HG02759 (cell line): ENCODE data around the gene CPLANE2.
"Not testable (repeated sequence)": the region's sequence is repeated elsewhere in the genome, so short reads cannot be mapped to it uniquely, and the experiment has no call there.

ENCODE experiments used
- ATAC-seq: cut with Tn5 transposase; IDR thresholded peaks from one replicate; pipeline ENCODE4 v1.9.1; 2021; ENCODE audit warnings: mild to moderate bottlenecking, moderate library complexity; ENCODE audit not compliant: unreplicated experiment

Gene CPLANE2

DNA sequence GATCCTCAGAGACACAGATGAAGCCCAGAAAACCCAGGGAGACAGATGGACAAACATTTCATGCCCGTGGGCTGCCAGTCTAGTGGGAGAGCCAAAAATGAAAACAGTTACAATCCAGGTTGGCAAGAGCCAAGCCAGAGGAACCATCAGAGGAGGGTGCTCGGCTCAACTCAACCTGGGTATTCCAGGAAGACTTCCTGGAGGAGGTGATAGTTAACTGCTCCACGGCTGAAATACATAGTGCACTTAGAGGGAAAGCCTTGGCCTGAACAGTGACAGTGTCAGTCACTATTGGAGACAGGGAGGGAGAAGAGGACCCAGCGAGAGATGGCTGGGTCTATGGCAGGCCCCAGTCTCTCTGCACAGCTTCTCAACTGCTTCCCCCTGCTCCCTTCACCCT is 26.4 kb downstream of the CPLANE2 start:
- ATAC-seq = no peak

DNA sequence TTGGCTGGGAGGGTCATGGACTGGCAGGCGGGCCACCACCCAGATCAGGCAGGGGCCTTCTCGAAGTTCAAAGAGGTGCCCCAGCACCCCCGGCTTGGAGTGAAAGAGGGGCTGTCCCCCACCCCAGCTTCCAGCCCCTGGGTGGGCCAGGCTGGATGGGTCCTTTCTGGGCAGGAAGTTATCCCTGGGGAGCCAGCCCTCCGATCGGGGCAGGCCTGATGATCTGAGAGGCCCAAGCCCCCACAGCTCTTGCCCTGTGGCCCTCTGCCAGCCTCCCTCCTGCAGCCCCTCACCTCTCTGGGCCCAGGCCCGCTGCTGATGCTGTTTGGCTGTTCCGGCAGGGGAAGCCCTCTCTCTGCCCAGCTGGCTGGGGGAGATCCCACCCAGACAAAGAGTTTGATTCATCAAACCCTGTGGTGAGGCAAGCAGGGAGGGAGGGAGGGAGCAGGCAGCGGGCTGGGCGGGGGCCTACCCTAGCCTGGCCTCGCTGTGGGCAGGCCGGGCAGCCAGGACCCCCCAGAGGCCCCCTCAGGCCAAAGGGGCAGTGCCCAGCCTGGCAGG is 27.1 kb downstream of the CPLANE2 start:
- no peak for ATAC-seq

DNA sequence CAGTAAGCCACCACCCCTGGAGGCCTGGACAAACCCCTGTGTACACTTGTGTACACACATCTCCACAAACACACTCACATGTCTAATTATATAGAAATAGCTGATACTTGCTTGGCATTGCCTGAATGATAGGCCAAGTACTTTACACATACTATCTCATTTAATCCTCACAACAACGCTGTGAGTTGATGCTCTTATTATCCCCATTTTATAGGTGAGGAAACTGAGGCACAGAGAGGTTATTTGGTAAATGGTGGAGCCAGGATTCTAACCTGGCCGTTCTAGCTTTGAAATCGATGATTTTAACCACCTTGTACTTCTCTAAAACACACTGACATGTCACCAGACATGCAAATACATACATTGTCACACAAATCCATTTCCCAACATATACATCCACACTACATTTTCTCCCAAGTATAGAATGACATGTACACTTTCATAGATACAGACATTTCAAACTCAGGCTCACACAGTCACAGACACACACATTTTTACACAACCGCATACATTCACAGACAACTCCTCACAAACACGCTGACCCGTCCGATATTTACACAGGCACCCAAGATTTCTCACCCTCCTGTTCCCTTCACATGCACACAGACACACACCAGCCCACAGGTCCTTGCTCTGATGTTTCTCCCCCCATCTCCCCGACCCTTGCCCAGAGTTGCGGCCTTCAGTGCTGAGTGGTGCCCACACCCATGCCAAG is 27.7 kb downstream of the CPLANE2 start:
- ATAC-seq = no peak

DNA sequence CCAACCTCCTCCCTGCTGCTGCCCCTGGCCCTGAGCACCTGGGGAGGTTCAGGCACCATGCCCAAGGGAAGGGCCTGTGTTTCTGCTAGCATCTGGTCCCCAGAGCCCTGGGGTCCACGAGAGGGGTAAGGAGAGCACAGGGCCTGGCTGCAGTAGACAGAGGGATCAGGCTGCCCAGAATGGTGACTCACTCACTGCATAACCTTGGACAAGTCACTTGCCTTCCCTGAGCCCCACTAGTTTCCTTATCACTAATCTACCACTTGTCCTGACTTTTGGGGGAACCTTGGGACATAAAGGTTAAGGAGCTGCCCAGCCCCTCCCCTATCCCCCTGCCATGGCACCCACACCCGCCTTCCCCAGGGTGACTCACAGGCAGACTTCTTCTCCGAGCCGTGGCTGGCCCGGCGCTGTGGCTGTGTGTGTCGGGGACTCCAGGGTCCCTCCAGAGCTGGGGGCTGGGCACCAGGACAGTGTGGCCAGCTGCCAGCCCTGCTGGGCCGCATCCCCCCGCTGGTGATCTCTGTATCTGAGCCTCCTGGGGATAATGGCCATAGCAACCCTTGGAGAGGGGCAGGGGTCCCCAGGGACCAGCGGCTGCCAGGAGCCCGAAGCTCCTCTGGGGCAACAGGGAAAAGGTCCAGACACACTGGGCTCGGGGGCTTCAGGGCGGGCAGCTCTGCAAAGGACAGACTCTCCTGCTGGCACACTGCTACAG is 28.6 kb downstream of the CPLANE2 start:
- ATAC-seq = no peak

DNA sequence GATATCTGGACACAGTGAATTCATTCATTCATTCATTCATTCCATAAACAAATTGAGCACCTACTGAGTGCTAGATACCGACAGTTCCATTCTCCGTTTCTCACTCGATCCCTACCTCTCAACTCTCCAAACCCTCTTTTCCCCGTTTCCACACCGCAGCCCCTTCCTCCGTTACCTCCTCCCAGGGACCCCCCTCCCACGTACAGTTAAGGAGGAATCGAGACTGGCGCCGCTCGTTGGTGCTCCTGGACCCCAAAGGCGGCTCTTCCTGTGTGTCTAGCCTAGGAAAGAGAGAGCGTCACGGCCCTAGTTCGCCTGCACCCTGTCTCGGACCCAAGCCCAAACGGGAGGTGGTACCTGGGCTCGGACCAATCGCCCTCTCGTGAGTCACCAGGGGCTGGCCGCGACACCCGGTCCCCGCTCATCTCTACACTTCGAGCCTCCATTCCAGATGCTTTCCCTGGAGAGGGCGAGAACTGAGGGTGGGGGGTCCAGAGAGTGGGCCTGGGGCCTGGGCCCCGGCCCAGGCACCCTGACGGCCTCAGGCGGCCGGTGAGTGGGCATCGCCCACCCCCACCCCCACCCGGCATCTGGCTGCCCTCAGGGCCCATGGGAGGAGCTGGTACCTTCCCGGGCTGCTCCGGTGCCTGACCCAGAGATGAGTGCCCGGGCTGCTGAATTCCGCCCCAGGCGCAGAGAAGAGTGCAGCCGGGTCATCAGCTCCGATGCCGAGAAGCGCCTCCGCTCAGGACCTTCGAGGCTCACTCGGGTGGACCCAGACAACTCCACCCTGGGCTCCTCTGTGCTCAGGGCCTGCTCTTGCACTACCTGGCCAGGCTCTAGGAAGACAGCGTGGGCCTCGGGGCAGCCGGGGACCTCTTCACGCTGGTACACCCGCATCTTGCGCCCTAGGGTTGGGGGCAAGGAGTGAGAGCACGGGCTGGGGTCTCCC is 29.4 kb downstream of the CPLANE2 start:
- ATAC-seq = no peak

DNA sequence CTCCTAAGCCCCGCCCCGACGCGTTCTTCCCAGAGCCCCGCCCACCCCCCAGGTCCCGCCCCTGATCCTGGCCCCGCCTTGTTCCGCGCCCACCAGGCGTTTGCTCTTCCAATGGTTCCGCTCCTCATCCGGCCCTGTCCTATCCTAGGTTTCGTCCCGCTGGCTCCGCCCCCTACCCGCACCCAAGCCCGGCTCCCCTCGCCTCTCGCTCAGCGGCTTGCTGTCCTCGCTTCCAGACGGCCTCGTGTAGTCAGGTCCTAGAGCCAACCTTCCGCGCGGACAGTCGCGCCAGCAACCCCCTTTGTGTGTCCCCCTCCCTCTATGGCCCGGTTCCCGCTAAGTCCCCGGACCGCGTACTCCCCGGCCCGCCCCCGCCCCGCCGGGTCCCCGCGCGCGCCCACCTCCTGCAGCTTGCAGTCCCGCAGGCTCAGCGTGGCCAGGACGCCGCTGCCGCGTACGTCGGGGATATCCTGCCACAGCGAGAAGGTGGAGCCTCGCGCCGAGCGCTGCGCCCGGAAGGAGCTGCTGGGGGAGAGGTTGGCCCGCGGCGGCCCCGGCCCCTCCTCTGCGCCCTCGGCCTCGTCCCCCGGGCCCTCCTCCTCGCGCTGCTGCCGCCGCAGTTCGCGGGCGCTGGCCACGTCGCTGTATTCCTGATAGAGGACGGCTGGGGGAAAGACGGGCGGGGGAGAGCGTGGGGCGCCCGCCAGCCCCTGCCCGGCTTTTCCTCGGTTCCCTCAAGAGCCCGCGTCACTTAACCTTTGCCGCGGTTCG is 30.3 kb downstream of the CPLANE2 start:
- ATAC-seq = peak; percentile 77

DNA sequence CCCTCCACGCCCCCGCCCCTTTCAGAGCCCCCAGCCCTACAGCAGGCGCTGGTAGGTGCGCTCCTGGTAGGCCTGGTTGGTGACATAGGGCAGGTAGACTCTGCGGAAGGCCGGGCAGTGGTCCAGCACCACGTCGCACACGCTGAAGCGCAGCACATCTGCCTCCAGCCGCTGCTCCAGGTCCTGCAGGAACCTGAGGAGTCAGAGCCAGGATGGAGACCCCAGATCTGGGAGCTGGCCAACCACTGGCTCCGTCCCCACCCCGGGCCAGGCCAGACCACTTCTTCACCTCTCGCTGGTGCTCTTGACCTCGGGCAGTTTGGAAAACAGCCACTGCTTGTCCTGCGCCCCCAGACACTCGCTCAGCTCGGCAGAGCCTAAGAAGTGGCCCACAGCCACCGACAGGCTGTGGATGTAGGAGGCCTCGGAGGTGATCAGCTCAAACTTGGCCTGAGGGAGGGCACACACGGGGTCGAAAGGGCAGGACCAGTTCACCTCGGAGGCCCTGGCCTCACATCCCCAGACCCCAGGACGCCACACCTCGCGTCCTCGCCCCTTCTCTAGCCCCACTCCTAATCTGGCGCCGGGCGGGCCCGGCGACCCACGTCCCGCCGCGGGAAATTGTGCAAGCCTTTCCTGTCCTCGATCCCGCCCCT is 31.0 kb downstream of the CPLANE2 start:
- ATAC-seq = no peak

DNA sequence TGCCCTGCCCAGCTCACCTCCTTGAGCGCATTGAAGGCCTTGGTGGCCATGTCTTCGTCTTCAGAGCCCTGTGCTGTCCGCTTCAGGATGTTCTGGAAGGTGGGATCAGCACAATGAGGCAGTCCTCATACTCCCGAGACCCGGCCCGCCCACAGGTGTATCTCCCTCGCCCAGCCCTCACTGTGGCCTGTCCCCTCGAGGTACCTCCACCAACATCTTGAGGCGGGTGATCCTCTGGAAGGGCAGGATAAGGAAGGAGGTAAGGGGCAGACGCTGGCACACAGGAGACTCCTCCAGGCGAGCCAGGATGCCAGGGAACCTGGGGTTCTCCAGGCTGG is 31.7 kb downstream of the CPLANE2 start:
- no peak for ATAC-seq

DNA sequence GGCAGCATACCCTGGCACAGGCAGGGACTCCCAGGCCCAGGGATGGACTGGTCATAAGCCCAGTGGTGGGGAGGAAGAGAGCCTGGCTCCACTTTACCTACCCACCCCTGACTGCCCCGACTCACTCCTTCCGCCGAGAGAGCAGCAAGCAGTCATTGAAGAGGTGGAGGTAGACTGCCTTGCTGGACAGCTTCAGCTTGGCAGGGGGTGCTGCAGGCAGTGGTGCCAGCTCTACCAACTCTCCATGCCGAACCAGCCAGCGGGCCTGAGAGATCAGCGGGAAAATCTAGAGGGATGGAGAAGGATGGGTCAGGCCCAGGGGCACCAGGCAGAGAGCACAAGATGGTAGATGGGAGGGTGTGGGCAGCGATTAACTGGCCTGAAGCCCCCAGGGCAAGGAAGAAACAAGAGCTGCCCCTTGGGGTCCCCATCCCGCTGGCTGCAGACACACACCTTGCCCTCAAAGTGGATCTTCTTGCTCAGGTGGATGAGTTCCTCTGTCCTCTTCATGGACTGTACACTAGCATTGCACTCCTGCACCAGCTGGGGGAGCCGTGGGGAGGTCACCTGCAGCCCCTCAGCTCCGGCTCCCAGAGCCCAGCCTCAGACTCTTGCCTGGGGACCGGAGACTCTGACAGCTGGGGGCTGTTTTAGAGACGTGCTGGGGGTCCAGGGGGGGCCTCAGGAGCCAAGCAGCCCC is 32.2 kb downstream of the CPLANE2 start:
- no peak for ATAC-seq

DNA sequence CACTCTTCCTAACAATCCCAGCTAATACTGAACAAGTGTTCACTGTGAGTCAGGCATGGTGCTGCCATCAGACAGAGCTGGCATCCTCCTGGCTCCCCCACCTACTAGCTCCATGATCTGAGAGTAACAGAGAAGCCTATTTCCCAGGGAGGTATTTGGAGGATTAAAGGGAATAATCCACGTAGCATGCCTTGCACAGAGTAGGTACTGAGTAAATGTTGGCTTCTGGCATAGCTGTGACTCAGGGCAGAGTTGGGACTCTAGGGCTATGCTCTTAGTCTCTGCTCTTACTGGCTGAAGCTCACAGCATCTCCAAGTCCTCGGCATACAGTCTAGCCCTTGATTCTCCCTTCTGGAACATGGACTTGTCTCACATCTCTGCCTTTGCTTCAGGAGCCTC is 32.8 kb downstream of the CPLANE2 start:
- no peak for ATAC-seq

DNA sequence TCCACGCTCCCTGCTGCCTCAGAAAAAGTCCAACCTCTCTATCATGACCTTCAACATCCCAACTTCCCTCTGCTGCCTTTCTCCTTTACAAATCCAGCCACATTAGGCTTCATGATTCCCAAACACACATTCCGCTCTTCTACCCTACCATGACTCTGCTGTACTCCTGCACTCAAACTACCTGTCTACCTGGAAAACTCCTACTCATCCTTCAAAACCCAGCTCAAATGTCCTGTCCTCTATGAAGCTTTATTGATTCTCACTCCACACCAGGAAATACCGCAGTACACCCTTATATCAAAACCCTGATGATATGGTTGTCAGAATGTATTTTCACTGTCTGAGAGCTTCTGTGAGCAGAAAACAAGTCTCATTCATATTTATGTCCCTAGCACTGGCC is 33.4 kb downstream of the CPLANE2 start:
- ATAC-seq = no peak

DNA sequence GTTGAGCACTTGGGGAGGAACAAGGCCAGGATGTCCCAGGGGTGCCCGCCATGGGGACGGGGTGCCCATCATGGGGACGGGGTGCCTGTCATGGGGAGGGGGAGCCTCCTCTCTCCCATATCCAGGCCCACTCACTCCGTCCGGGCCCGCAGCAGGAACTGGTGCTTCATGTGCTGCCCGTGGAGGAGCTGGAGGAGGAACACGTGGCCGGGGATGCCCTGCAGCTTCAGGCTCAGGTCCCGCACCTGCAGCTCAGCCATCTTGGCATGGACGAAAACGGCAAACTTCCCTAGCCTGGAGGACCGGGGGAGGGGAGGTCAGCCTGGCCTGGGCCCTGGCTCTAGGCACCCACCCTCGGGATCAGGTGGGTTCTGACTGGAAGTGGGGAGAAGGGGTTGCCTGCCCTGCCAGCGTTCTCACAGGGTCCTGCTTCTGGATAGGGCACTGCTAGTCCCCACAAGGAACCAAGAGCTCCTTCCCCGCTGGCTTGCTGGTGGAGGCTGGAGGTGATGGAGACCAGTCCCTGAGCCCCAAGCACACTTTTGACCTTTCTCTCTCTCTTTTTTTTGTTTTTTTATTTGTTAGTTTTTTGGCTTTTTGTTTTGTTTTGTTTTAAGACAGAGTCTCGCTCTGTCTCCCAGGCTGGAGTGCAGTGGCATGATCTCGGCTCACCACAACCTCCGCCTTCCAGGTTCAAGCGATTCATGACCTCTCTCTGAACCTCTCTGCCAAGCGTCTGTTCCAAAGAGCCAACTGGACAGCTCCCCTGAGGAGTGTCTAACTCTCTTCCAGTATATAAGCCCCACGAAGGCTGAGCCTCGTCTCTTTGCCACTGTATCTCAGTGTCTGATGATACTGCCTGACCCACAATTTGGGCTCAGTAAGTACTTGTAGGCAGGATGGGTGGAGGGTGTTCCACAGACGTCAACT is 34.4 kb downstream of the CPLANE2 start:
- no peak for ATAC-seq

DNA sequence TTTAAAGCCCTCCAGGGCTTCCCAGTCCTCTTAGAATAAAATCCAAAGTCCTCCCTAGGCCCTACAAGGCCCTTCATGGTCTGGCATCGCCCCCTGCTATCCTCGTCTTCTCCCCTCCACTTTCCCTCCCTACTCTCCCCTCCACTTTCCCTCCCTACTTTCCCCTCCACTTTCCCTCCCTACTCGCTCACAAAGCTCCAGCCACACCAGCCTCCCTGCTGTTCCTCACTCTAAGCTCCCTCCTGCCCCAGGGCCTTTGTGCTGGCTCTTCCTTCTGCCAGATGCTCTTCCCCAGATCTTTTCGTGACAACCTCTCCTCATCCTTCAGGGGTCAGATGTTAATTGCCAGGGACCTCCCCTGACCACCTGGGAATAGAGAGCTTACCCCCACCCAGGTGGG is 37.3 kb downstream of the CPLANE2 start:
- ATAC-seq = no peak

DNA sequence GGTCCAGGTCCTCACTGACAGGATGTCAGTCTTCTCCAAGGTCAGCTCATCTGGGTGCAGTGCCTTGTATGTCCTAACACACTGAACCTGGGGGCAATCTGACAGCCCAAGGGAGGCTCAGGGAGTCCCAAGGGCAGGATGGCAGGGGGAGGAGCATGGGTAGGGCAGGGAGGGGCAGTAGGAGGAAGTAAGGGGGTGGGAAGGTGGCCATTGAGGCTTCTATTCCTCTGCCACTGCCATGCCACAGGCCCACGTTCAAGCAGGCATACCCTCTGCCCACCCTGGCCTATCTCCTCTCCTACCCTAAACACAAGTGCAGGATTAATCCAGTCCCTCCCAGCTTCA is 37.9 kb downstream of the CPLANE2 start:
- ATAC-seq = no peak

DNA sequence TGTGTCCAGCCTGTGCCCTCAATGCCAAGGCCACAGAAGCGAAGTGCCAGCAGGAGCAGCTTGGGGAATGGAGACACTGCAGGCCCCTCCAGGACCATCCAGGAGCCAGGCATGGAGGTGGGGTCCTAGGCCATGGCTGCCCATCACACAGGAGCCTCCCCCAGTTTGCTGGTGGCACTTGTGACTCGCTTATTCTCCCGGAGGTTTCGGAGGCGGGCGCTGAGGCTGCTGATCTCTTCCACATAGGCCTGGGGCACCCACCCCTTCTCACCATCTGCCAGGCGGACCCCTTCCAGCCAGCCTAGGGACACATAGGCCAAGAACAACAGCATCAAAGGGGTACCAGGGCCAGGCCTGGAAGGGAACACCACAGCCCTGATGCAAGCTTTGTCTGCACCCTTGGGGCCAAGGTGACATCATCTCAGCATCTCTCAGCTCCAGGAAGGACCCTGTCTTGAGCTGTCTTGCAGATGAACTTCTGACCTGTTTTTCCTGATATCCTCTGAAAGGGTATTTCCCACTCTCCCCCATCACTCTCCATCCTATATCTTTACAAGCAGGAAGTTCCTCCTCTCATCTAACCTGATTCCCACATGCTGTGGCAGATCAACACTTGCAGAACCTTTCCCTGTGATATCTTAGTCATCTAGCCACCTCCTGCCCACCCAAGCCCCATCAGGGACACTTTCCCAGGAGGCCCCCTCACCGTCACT is 38.4 kb downstream of the CPLANE2 start:
- ATAC-seq = no peak

DNA sequence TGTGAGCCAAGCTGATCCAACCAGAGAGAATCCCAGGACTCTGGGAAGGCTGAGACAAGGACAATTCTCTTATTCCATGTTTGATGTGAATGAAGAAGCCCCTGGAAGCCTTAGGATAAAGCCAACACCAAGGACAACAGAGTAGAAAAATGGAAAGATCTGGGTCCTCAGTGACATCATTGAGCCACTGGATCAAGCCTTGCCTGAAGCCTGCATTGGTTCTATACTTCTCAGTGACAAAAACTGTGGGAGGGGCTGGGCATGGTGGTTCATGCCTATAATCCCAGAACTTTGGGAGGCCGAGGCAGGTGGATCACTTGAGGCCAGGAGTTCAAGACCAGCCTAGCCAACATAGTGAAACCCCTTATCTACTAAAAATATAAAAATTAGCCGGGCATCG is 40.1 kb downstream of the CPLANE2 start:
- no peak for ATAC-seq

DNA sequence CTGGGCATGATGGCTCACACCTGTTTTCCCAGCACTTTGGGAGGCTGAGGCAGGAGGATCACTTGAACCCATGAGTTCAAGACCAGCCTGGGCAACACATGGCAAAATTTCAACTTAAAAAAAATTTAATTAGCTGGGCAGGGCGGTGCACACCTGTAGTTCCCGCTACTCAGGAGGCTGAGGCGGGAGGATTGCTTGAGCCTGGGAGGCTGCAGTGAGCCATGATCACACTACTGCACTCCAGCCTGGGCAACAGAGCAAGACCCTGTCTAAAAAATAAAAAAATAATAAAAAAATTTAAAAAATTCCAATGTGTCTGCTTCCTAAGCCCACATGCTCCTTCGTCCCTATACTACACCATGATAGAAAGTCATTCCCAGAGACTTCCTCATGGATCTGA is 40.8 kb downstream of the CPLANE2 start:
- ATAC-seq = not testable (repeated sequence)

DNA sequence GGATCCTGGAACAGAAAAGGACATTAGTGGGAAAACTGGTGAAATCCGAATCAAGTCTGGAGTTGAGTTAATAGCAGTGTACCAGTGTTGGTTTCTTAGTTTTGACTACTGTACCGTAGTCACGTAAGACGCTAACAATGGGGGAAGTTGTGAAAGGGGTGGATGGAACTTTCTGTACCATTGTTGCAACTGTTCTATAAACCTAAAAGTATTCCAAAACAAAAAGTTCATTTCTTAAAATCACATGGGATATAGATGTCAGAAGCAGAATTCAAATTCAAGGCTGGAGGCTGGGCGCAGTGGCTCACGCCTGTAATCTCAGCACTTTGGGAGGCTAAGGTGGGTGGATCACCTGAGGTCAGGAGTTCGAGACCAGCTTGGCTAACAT is 41.5 kb downstream of the CPLANE2 start:
- no peak for ATAC-seq
